Measurements from ENCODE around the gene GRPR. TPM values are rescaled to one million over a fixed set of nuclear protein-coding genes. Genes with fewer than 3 reads are reported as not detected.

Gene GRPR
- total RNA-seq, 6 experiments from 2014 or later = 0.11 to 0.28 (median 0.23) TPM; not detected in 1

- Mint-ChIP-seq H3K27ac (no peak overlapping the region), H3K9me3 (no peaks in the 10 kb centered on the region), H3K4me1 (ENCODE audit: low read depth) (no peaks in the 10 kb centered on the region), H3K27me3 (ENCODE audit: insufficient read depth) (no peaks in the 10 kb centered on the region), H3K36me3 (ENCODE audit: low read depth) (no peaks in the 10 kb centered on the region), H3K4me3 (no peak overlapping the region)
- DNase-seq = no peak
- TF ChIP-seq CTCF (IDR thresholded peaks at IDR 0.05) = no peak
Measured at GRCh38 chrX:16202943-16203342, 79.6 kb downstream of the GRPR start.

Other genes starting within 250 kb of the GRPR start
- gene MAGEB17, start 43.9 kb downstream of the GRPR start, total RNA-seq (2021; fragmentation: NEBNext Ultra II Directional; extraction: Animal tissue kit (Norgen Biotek cat#: 25700)) = not detected

All from HFFc6 (cell line).